Activated gamma-delta T cell treated with Interleukin-2 at 50 U/mL for 16 hours (primary cell): ENCODE measurements around the gene ARHGEF7.

ENCODE experiments used
- DNase-seq: peaks from one replicate; pipeline ENCODE4 v3.0.0-alpha.2; 2020

Gene ARHGEF7

DNA sequence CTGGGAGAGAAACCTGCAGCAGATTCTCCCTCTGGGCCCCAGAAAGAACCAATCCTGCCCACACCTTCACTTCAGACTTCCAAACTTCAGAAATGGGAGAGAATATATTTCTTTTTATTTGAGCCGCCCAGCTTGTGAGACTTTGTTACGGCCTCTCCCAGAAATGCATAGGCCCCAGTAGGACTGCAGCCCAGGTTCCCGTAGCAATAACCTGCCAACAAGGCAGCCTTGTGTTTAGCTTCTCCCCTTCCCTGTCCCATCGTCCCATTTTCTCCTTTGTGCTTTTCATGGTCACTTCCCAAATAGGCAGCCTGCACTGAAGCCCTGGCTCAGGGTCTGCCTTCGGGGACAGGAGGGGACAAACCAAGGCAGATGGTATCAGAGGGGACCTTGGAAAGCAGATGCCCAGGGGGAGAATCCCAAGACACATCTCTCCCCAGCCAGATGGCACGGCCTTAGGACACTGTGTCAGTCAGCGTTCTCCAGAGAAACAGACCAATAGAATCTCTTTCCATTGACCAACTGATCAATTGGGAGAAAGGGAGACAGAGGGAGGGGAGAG, 3.7 kb upstream of the ARHGEF7 start:
- no peak for DNase-seq

- no peak for DNase-seq
These were observed 2.9 kb upstream of the ARHGEF7 start for GRCh38 chr13:111112196-111112595.

DNA sequence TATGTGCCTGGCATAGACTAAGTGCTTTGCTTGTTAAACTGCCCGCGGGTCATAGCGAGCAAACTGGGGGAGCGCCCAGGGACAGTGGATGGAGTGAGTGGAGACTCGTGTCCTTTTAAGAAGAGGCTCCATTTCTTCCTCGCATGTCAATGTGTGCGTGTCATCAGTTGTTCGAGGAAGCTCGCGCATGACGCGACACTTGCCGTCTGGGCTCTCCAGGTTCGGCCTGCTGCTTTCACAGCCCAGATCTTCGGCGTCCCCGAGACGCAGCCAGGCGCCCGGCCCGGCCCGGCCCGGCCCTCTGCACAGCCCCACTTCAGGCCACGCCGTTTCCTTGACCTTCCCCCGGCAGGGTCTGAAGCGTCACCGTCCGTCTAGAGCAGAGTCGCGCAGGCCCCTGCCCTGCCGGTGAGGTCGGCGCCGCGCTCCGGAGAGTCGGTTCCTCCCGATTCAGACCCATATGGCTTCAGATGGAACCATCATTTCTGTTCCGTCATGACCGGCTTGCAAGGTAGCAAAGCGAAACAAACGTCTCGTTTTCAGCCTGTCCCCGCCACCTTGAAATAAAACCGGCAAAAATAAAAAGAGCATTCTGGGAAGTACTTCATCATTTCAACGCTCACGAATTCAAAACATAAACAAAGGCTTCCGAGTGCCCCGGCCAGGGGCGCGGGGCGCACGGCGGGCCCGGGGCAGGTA, 599 bp upstream of the ARHGEF7 start:
- no peak for DNase-seq

DNA sequence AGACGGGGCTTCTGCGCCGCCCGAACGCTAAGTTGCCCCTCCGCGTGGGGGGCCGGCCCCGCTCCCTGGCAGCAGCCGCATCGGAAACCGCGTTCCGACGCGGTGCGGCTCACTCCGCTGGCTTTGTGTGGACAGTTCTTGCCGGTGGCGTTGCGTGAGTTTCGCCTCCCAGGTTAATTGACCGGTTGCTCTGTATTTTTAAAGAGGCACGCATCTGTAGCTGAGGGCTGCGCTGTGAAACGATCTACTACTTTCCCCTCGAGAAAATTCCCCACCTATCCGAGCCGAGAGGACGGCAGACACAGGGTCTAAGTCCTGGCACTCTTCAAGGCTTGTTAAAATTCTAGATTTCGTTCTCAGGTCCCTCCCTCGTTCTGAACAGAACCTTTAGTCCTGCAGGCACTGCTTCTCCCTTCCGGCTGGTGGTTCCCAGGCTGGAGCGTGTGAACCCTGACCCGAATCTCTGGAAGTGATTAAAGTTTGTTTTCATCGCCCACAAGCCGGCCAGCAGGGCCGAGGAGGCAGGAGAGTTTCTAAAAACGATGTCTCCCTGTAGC, 933 bp downstream of the ARHGEF7 start:
- no peak for DNase-seq

DNA sequence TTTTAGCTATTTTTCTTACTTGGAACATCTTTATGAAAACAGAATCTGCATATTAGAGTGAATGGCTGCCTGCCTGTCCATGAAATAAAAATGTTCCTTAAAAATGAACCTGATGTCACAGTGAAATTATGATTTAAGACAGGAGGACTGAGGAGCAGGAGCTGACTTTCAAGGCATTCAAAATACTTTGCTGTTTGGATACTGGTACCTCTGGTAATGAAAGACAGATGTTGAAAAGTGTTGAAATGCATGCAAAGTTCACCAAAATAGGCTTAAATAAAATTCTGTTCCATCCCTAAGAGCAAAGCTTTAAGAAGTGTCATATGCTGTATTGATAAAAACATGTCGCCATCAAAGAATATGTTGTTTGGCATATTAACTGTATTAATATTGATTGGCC, 1.7 kb downstream of the ARHGEF7 start:
- DNase-seq = no peak

DNA sequence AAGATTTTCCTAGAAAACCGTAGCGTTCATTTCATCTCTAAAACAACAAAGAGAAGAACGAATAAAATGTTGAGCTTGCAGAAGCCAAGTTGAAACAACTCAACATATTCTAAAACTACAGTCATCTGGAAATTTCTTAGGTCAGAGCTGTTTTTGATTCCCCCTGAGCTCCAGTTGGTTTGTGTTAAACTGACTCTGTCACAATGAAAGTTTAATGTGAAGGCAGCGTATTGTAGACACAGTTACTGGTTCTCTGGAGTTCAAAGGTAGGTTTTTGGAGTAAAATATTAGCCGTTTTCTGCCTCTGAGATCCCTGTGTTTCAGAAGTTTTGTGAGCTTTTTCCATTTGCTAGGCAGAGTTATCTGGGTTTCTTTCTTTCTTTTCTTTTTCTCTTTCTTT, 2.2 kb downstream of the ARHGEF7 start:
- DNase-seq = no peak

DNA sequence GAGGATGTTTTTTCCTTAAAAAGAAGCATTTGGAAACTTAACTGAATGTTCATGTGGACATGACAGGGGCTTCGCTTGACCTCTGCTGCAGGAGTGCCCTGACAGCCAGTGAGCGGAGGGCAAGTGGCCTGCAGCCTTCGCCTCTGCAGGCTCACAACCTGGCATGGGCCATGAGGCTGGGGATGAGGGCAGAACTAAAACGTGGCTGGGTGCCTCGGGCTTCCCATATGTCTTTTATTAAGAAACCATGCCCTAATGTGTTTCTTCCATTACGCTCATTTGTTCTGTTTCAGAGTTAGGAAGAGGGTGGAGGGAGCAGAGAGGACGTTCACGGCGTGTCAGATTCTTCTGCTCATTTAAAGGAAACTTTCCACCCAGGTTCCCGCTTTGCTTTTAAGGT, 2.9 kb downstream of the ARHGEF7 start:
- no peak for DNase-seq

GRCh38 chr13:111118898-111119607, 3.9 kb downstream of the ARHGEF7 start:
- no peak for DNase-seq

- DNase-seq = no peak
These were observed 4.9 kb downstream of the ARHGEF7 start for GRCh38 chr13:111119966-111120365.

- DNase-seq = no peak
These were observed 5.3 kb downstream of the ARHGEF7 start for GRCh38 chr13:111120422-111120821.

GRCh38 chr13:111120913-111121312, 5.8 kb downstream of the ARHGEF7 start:
- no peak for DNase-seq

- no peak for DNase-seq
These were observed 6.4 kb downstream of the ARHGEF7 start for GRCh38 chr13:111121506-111121905.

DNA sequence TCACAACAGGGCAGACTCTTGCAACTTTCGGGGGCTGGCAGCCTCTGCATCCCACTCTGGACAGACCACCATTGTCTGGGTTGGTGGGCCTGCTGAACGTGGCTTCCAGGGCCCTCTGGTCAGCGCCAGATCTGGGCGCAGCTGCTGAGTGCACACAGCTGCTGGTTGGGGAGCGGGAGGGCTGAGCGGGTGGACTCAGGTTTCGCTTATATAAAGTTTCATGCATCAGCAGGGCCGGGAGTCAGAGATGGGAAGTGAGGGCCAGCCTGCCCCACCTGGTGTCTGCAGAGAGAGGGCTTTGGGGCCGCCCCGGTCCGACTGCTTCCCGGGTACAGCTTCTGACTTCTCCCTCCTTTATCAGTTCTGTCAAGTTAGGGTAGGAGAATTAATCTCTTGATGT, 6.9 kb downstream of the ARHGEF7 start:
- DNase-seq = no peak

DNA sequence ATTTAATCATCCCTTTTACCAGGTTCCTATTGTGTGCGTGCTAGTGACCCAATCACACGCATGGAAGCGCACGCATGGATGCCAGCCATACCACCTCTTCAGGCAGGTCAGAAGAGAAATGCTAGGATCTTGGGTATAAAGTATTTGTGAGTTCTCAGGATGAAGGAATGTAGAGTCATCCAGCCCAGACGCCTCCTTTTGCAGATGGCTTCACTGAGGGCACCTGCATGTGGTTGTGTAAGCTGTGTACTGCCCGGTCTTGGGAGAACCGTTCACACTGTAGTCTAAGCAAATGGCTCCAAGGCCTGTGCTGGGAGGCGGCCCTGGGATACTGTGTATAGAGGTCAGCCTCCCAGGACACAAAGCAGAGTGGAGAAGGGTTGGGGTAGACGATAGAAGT, 7.5 kb downstream of the ARHGEF7 start:
- no peak for DNase-seq

GRCh38 chr13:111123221-111123620, 8.1 kb downstream of the ARHGEF7 start:
- DNase-seq = no peak

DNA sequence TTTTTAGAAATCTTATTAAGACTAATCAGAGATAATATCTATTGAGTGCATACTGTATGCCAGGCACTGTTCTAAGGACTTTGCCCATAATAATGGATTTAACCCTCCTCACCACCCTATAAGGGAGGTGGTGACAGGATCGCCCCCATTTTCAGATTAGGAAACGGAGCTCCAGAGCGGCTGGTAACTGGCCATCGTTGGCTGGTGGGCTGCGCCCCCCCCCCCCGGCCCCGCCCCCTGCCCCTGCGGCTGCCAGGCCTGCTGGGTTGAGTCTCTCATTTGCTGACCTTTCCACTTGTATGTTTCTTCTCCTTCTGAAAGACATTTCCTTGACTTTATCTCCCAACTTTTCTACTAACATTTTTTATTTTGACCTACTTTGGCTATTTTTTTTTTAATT, 8.5 kb downstream of the ARHGEF7 start:
- no peak for DNase-seq

- DNase-seq = no peak
These were observed 11.4 kb downstream of the ARHGEF7 start for GRCh38 chr13:111126509-111126908.

- no peak for DNase-seq
These were observed 14.5 kb downstream of the ARHGEF7 start for GRCh38 chr13:111129465-111130115.

DNA sequence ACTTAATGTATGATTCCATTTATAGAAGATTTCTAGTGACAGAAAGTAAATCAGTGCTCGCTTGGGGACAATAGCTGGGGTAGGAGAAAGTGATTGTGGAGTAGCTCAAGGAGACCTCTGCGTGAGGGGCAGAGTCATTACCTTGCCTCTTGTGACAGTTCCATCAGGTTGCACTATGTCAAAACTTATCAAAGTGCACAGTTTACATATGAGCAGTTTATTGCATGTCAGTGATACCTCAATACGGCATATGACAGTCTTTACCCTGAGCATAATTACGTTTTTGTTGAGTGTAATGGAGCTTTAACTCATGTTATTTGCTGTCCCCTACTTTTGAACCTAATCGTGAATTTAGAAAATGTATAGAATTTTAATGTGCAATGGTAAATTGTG, 15.0 kb downstream of the ARHGEF7 start:
- no peak for DNase-seq

- no peak for DNase-seq
These were observed 15.9 kb downstream of the ARHGEF7 start for GRCh38 chr13:111131048-111131447.

- no peak for DNase-seq
These were observed 16.5 kb downstream of the ARHGEF7 start for GRCh38 chr13:111131611-111132010.

DNA sequence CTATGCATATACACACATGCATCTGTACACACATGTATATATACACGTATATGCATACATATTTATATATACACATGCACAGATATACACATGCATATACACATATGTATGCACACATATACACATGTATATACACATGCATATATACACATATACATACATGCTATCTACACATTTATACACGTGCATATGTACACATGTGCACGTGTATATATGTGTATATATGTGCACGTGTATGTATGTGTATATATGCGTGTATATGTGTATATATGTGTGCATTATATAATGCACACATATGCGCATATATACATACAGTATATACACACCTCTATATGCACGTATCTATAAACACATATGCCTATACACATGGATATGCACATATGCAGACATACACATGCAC, 17.8 kb downstream of the ARHGEF7 start:
- DNase-seq = no peak

DNA sequence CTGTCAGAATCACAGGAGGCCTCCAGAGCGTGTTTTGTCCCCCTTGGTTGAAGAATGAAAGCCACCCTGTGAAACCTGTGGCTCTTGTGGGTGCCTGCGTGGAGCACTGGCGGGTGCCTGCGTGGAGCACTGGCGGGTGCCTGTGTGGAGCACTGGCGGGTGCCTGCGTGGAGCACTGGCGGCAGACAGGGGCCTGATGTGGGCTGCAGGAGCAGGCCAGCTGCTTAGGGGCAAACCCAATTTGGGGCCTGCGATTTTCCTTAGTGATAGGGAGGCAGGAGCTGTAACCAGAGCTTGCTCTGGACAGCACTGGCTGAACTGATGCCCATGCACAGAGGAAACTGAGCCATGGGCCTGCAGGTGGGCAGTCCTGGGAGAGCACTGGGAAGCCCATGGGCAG, 24.3 kb downstream of the ARHGEF7 start:
- DNase-seq = no peak
